Glomerular visceral epithelial cell (primary cell): ENCODE results near the gene CHST12.
"Not testable (repeated sequence)": the region's sequence is repeated elsewhere in the genome, so short reads cannot be mapped to it uniquely, and the experiment has no call there.

ENCODE experiments used
- DNase-seq: peaks from one replicate; pipeline ENCODE4 v3.0.0-alpha.2; 2016; ENCODE audit errors: extremely low spot score

The CHST12 gene

GRCh38 chr7:2435146-2435545 is 31.7 kb downstream of the CHST12 start:
- no peak for DNase-seq

- no peak for DNase-seq
Measured at GRCh38 chr7:2436341-2437104, 33.1 kb downstream of the CHST12 start.

- DNase-seq = no peak
Measured at GRCh38 chr7:2437136-2437535, 33.7 kb downstream of the CHST12 start.

GRCh38 chr7:2437537-2438148 is 34.2 kb downstream of the CHST12 start:
- DNase-seq = no peak

GRCh38 chr7:2438186-2438585 is 34.8 kb downstream of the CHST12 start:
- DNase-seq = no peak

- no peak for DNase-seq
Measured at GRCh38 chr7:2438775-2439174, 35.4 kb downstream of the CHST12 start.

GRCh38 chr7:2440608-2441245 is 37.3 kb downstream of the CHST12 start:
- no peak for DNase-seq

GRCh38 chr7:2441430-2442058 is 38.1 kb downstream of the CHST12 start:
- no peak for DNase-seq

- DNase-seq = no peak
Measured at GRCh38 chr7:2443491-2443890, 40.1 kb downstream of the CHST12 start.

GRCh38 chr7:2444476-2444875 is 41.1 kb downstream of the CHST12 start:
- peak; percentile 41 for DNase-seq

- no peak for DNase-seq
Measured at GRCh38 chr7:2445047-2445446, 41.6 kb downstream of the CHST12 start.

GRCh38 chr7:2445898-2446555 is 42.6 kb downstream of the CHST12 start:
- DNase-seq = no peak

- DNase-seq = no peak
Measured at GRCh38 chr7:2446676-2447075, 43.3 kb downstream of the CHST12 start.

GRCh38 chr7:2450198-2451107 is 47.0 kb downstream of the CHST12 start:
- DNase-seq = no peak

GRCh38 chr7:2451171-2452073 is 48.0 kb downstream of the CHST12 start:
- DNase-seq = peak; percentile 78

- DNase-seq = no peak
Measured at GRCh38 chr7:2452074-2452507, 48.7 kb downstream of the CHST12 start.

GRCh38 chr7:2452643-2453270 is 49.3 kb downstream of the CHST12 start:
- no peak for DNase-seq

GRCh38 chr7:2453849-2454248 is 50.4 kb downstream of the CHST12 start:
- DNase-seq = not testable (repeated sequence)

- DNase-seq = no peak
Measured at GRCh38 chr7:2459674-2460073, 56.3 kb downstream of the CHST12 start.
